Hematopoietic multipotent progenitor cell treated with erythropoietin and hydrocortisone succinate and interleukin-3 and kit ligand, for 8 days (in vitro differentiated cells): ENCODE results near the gene AFDN.

ENCODE experiments used
- DNase-seq: peaks from one replicate; pipeline ENCODE4 v3.0.0-alpha.2; 2015

Gene AFDN

DNA sequence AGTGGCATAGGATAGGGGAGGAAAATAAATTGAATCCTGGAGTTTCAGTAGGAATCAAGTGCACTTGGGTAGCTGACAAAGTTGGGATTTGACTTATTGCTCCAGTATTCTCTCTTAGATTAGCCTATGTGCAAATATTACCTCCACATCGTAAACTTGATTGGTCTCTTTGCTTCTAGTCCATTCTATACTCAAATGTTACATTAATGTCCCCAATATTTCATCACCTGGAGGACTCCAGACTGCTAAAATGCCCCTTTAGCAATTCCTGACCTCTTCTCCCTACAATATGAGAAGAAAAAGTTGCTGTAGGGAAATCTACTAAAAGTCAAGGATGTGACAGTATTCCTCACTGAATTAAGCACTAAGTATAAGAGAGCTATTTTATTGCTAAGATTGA lies 16.3 kb downstream of the AFDN start:
- no peak for DNase-seq

DNA sequence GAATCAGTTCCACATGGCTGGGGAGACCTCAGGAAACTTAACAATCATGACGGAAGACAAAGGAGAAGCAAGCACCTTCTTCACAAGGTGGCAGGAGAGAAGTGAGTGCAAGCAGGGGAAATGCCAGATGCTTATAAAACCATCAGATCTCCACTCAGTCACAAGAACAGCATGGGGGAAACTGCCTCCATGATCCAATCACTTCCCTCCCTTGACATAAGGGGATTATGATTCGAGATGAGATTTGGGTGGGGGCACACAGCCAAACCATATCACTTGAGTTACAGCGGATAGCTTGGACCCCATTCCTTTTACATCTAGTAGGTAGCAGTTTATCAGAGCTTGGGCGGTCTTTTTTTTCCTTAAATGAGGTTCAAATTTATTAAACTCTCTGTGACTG lies 19.1 kb downstream of the AFDN start:
- DNase-seq: no peak

DNA sequence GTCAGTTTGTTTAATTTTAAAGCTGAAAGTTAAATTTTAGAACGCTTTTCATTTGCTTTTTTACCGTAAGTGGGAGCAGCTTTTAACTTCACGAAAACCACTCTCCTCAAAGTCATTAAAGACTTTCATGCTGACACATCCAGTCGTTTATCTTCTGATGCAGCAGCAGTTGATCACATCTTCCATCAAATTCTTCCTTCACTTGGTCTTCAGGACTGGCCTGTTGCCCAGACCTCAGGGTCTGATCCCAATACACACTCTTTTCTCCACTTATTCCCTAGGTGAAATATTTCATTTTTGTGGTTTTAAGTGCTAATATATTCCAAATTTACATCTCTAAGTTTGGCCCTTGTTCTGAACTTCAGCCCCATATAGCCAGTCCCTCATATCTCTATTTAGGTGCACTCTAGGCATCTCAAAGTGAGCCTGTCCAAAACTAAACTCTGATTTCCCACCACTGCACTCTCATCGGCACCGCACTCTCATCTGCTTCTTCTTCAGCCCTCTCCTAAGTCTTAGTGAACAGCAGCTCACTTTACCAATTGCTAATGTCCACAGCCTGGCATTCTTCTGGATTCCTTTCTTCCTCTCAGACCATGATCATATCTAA lies 20.4 kb downstream of the AFDN start:
- no peak for DNase-seq

DNA sequence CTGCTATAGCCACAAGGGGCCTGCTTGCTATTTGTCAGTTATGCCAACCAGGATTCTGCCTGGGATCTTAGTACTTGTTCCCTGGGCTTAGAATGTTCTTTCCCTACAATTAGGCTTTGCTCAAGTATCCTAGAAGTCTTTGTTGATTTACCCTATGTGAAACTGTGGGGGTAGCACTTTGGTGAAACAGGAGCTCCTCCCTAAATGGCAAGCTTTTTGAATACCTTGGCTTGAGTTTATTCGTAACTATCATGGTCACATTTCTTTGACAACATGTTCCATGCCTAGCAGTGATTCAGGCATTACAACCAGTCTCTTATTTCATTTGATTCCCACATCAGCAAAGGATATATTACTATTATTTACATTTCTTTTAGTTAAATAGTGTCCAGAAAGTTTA lies 21.2 kb downstream of the AFDN start:
- DNase-seq: no peak

GRCh38 chr6:167848783-167849182 lies 22.1 kb downstream of the AFDN start:
- DNase-seq: no peak

DNA sequence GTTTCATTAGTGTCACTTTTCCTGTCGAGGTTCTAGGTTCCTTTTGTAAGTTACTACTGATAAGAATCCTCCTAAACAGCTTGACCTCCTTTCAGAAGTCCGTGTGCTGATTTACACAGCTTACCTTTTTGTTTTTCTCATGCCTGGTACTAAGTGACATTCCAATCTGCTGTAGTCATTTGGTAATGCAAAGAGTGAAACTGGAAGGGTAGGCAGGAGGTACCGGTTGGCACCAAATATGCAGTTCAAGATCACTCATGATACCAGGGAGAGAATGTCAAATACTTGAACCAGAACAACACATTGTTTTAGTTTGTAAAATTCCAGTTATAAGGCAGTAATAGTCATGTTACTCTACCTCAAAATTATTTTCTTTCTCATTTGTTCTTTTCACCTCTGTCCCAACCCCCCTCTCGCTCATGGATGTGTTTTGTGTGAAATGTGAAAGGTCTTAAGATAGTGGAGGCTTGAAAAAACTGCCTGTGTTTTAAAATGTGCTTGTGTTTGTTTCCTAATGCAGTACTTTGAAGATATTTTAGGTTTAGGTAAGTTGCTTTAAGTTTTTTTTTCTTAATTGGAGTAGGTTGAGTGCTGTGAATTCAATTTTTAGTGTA lies 23.2 kb downstream of the AFDN start:
- DNase-seq: no peak

DNA sequence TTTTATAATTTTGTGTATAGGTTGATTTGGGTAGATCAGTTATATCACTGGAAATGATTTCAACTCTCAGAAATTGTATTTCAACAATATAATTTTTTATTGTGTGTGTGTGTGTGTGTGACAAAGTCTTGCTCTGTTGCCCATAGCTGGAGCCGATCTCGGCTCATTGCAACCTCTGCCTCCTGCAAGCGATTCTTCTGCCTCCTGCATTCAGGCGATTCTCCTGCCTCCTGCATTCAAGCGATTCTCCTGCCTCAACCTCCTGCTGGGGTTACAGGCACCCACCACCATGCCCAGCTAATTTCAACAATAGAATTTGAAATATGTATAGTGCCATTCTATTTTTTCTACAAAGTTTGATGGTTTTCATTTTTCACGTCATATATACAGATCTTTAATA lies 24.1 kb downstream of the AFDN start:
- DNase-seq: no peak

DNA sequence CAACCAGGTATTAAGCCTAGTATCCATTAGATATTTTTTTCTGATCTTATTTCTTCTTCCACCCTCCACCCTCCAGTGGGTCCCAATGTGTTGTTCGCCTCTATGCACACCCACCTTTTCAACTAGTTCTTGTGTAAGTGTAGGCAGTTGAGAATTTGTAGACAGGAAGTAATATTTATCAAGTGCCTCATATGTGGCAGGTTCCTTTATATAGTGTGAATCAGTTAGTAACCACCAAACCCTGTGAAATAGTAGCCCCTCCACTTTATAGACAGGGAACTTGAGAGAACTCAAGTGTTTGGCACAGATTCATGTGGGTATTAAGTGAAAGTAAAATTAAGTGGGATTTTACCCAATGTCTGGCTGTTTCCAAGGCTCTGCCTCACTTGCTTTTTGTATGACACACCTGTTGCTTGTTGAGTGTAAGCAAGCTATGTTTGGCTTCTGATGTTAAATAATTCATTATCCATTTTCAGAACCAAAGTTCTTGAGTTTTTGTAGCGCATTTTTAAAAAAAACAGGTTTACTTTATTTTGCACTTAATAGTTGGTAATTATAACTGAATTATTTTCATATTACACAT lies 24.8 kb downstream of the AFDN start:
- no peak for DNase-seq

DNA sequence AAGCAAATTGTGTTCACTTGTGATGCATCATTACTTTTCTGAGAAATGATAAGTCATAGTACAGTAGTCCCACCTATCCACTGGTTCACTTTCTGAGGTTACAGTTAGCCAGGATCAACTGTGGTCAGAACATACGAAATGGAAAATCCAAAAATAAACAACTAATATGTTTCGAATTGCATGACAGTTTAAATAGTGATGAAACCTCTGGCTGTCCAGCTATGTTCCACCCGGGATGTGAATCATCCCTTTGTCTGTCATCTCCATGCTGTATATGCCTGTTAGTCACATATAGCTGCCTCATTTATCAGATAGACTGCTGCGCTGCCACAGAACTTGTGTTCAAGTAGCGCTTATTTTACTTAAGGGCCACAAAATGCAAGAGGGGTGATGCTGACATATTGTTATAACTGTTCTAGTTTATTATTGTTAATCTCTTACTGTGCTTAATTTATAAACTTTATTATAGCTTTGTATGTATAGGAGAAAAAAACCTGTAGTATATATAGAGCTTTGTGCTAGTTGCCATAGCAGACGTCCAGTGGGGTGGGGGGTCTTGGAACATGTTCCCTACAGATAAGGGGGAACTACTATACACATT lies 29.2 kb downstream of the AFDN start:
- no peak for DNase-seq

- DNase-seq: no peak
These were observed 29.8 kb downstream of the AFDN start for GRCh38 chr6:167856474-167856873.

- DNase-seq: no peak
These were observed 30.4 kb downstream of the AFDN start for GRCh38 chr6:167856999-167857660.

DNA sequence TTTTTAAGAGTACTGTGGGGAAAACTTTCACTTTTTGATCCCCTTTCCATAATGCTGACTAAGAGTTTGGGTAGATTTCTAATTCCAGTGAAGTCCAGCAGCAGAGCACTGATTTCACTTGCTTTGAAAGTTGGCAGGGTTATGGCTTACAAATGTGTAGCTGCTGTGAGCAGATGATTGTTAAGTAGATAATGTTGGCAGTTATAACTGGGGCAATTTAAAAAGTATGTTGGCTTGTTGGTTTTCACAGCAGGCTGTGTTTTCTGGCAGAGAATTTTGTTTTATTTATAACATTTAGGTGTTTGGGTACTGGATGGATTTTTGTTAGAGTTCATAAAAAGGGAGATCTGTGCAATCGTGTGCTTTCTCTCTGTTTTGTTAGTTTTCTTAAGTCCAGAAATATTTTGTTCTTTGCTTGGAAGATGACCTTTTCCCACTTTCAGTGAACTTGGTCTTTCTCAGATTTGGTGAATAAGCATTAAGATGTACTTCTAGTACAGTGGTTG lies 31.4 kb downstream of the AFDN start:
- no peak for DNase-seq

DNA sequence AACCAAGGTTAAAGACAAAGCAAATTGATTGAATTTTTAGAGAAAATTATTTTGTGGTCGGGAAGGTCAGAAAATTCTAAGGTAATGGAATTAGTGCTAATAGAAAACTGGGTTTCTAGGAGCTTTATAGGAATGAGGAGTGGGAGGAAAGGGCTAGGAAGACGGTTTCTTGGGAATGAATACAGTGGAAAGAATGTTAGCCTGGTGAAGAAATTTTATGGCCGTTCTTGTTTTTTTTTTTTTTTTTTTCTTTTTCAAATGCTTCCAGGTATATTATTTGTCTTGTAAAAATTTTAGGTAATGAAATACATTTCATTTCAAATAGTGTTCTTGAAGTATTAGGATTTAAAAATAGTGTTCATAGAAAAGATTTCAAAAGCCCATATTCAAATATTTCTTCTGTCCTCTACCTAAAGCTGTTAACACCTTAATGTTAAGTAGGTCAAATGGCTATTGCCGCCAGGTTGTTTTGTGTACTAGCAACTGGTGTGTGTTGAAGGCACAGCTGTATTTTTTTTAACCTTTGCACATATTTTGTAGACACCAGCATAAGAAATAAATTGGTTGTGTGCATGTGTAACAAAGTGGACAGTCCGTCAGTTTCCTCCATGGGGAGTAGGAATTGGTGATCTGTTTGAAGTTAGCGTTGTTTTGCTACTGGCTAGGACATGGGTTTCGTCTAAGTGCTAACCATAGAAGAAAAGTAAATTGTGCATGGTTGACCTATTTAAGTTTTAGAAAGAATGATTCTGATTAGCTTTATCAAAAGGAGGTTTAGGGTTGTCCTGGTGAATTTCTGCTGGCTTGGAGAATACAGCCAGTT lies 32.3 kb downstream of the AFDN start:
- no peak for DNase-seq

GRCh38 chr6:167860550-167861226 lies 34.0 kb downstream of the AFDN start:
- no peak for DNase-seq

DNA sequence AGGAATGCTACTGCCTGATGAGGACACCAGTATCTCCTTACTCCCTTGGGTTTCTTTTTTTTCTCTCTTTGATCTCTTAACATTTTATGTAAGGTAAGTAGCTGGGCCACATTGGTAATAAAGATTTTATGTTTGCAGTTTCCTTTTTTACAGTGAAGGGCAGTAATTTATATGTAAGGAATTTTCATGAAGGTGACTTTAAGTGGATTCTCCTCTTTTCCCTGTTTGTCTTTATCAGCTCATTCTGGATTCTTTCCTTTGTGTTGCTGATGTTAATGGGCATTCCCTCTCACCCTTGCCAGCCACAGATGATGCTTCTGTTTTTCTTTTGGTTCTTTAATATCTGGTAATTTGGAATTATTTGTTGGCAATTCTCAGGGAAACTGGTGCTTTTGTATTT lies 34.7 kb downstream of the AFDN start:
- no peak for DNase-seq

DNA sequence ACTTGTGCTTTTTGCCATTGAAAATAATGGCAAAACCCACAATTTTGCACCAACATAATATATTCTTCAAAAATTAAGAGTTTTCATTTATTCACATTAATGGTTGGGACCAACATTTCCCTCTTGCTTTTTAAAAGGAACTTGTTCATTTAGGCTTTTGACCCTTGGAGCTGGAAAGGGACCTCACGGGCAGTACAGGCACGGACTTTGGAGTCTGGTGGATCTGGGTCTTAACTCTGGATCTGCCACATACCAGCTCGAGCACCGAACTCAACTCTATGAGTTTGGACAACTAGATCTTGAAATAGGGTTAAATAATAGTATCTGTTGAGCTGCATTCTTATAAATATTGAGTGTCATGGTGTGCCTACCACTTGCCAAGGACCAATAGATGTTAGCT lies 37.2 kb downstream of the AFDN start:
- no peak for DNase-seq

- no peak for DNase-seq
These were observed 39.9 kb downstream of the AFDN start for GRCh38 chr6:167866642-167867041.

DNA sequence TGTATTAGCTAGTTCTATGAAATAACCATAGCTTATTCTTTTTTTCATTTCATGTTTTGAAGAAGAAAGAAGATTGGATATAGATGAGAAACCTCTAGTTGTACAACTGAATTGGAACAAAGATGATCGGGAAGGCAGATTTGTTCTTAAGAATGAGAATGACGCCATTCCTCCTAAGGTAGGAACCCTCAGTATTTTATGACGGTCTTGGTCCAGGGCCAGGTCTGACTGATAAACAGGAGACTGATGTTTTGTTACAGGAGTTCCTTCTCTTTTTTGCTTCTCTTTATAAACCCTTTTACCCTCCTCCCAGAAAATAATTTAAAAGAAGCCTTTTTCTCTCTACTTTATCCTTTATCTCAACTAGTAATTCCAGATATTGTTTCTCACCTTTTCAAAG lies 43.6 kb downstream of the AFDN start:
- no peak for DNase-seq

DNA sequence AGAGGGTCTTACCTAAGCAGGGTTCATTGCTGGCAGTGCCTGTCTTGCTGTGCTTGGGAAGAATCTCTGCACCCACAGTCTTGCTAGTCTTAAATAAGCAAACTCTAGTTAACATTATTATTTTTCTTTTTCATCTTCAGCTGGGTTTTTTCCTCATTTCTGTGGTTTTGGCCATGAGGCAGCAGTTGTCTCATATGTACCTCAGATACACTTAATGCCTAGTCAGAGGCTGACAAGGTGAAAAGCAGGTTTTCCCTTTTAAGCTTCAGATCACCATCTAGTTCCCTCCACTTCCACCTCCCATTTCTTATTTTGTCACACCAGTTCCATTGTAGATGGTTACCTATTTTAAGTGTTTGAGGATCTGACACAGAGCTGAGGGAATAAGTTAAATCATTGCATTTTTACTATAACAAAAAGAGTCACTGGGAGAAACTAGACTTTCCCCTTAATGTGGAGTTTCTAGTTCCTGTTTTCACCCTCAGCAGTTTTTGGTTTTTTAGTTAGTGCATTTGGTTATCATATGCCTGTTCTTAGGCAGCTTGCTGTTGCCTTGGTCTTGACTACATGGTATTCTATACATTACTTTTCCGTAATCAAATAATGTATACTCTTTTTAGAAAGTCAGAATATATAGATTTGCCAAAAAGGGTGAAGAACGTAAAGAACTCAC lies 46.0 kb downstream of the AFDN start:
- no peak for DNase-seq

- DNase-seq: no peak
These were observed 51.5 kb downstream of the AFDN start for GRCh38 chr6:167877994-167878779.

DNA sequence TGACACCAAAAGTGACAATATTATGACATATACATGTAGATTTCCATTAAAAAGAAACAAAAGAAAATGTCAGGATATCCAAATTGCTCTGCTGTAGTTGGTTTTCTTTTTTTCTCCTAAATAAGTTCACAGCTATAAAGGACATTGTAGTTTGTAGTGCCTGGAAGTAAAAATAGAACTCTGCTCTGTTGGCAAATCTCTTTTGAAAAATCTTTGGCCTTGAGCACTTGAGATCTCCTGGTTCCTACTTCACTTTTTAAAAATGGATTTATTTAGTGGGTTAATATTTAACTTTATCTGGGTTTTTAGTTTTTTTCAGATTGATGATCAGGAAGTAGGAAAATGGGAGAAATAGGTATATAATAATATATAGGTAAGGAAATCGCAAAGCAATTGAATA lies 52.9 kb downstream of the AFDN start:
- no peak for DNase-seq
